ENCODE results near the gene NNT. TPM values are rescaled to one million over a fixed set of nuclear protein-coding genes. Genes with fewer than 3 reads are reported as not detected.
"Not testable (repeated sequence)": the region's sequence is repeated elsewhere in the genome, so short reads cannot be mapped to it uniquely, and the experiment has no call there.

NNT gene
- total RNA-seq: 64.1 and 64.8 TPM in 2 replicates

DNA sequence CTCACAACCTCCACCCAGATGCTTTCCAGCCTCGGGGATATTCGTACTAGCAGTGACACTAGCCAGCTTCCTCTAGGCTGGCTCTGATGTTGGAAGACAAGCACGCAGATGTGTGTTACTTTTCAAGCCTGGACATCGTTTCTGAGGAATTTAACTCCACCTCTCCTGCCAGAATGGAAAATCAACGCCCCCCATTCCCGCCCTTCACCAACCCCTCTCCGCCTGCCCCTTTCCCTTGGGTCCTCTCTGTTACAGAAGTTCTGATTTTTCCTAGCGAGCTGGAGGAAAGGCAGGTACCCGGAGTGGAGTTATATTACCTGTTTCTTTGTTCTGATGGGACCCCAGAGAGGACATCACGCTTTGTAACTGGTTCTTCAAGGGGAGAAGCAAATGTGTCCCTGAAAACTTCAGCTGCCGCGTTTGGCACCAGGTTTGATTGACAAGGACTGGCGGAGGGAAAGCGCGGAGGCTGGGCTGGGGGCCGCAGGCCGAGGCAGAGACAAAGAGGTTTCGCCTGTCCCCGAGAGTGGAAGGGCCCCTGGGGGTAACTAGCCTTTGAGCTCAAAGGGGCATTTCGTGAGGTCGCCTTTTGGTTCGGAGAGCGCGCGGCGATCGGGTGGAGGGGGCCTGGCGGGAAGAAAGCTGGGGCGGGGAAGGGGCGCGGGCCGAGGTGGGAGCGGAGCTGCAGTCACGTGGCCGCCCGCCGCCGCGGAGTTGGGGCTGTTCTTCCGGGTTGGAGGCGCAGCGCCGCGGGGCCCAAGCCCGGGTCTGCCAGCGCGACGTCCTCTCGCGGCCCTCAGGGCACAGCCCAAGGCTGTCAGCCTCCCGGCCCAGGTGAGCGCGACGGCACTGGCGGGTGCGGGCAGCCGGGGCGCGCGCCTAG is at the start of gene NNT:
Gene NNT, plus strand, starts transcription at position 720 of the 883 bp plus-strand sequence. CDS start 6,016 bp downstream, outside the sequence.
- Mint-ChIP-seq H3K9me3 (peaks cover 11% of the 10 kb centered on the region), H3K27me3 (ENCODE audit: low read depth) (no peaks in the 10 kb centered on the region), H3K27ac (peak within 1 kb of the TSS; percentile 82), H3K4me1 (ENCODE audit: low read depth) (peaks cover 23% of the 10 kb centered on the region), H3K36me3 (ENCODE audit: low read depth) (peaks cover 43% of the 10 kb centered on the region), H3K4me3 (ENCODE audit: low read depth) (peak within 1 kb of the TSS; percentile 87)
- DNase-seq (ENCODE audit: low spot score): peak; percentile 75
- intact Hi-C loops (cut with micrococcal nuclease): loop anchor here (1.0 to 10.0 kb wide), 6 partner anchors 46 to 652 kb away; partner anchors contain the start of gene HMGCS1

DNA sequence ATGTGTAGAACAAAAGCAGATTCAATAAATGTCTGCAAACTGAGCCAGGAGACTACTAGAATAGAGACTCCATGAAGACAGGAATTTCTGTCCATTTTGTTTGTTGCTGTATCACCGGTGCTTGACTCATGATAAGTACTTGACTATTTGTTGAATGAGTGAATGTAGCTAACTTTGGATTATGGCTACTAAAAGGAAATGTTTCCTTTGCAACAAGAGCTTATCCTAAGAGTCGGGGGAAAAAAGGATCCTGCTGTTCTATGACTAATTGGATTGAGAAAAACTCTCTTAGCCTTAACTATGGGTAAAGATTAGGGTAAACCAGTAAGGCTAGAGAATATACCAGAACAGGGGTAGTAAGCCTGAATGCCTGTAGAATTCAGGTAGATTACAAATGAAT is 49.6 kb upstream of the NNT start:
- Mint-ChIP-seq H3K36me3 (ENCODE audit: low read depth) (peaks cover 22% of the 10 kb centered on the region), H3K4me3 (ENCODE audit: low read depth) (no peak overlapping the region), H3K27me3 (ENCODE audit: low read depth) (no peaks in the 10 kb centered on the region), H3K9me3 (no peaks in the 10 kb centered on the region), H3K4me1 (ENCODE audit: low read depth) (peaks cover 11% of the 10 kb centered on the region), H3K27ac (no peak overlapping the region)
- DNase-seq (ENCODE audit: low spot score): no peak
- intact Hi-C loops (cut with micrococcal nuclease): no loop called here

DNA sequence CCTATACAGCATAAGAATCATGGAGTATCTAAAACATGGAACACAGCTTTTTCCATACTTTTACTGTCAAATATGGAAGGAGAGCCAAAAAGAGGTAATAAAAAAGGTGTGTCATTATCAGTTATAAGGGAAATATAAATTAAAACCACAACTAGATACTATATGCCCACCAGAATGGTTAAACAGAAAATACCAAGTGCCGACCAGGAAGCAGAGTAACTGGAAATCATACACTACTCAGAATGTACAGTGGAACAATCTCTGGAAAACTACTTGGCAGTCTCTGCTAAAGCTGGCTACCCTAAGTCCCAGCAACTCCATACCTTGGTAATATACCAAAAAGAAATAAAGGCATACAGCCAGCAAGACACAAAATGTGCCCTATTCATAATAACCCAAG is 48.5 kb upstream of the NNT start:
- peaks cover 16% of the 10 kb centered on the region for H3K36me3 Mint-ChIP-seq (ENCODE audit: low read depth)
- H3K4me1 Mint-ChIP-seq (ENCODE audit: low read depth): peaks cover 11% of the 10 kb centered on the region
- peaks cover 2% of the 10 kb centered on the region for H3K27me3 Mint-ChIP-seq (ENCODE audit: low read depth)
- no peak overlapping the region for H3K27ac Mint-ChIP-seq
- H3K4me3 Mint-ChIP-seq (ENCODE audit: low read depth): no peak overlapping the region
- intact Hi-C loops (cut with micrococcal nuclease): no loop called here
- no peaks in the 10 kb centered on the region for H3K9me3 Mint-ChIP-seq
- DNase-seq (ENCODE audit: low spot score): no peak

DNA sequence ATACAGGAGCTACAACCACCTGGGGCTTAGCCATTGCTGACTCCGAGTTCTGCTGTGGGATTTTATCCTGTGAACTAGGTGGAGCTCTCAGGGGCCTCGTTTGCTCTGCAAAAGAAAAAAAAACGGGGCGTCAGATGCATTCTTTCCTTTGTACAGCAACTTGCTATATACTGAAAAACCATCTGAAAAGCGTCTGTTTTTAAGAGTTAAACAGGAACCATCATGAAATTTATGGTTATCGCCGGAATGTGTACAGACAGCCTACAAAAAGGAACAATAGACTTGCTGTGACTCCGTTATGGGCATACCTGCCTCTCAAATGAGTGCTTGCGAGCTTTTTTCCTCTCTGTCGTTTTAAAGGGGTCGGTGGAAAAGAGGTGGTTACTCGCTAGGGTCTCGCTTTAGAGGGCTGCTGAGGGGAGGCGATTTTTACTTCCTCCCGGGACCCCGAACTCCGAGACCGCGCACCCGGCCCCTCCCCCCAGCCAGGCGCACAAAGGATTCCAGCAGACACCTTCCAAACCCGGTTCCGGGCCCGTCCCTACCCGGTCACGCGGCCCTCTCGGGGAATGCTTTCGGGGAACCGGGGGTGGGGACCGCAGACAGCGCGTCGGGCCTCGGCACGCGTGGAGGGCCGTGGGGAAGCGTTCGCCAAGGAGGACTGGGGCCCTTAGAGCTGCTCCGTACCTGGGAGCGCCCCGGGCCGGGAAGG is 46.9 kb upstream of the NNT start:
- intact Hi-C loops (cut with micrococcal nuclease): loop anchor here (1.0 to 5.0 kb wide), 7 partner anchors 41 to 489 kb away; partner anchors contain the start of genes C5orf34, HMGCS1, NNT and ZNF131
- Mint-ChIP-seq H3K9me3 (no peaks in the 10 kb centered on the region), H3K4me1 (ENCODE audit: low read depth) (peaks cover 8% of the 10 kb centered on the region), H3K36me3 (ENCODE audit: low read depth) (peaks cover 8% of the 10 kb centered on the region), H3K4me3 (ENCODE audit: low read depth) (peak overlapping the region; percentile 86), H3K27me3 (ENCODE audit: low read depth) (peaks cover 7% of the 10 kb centered on the region), H3K27ac (peak overlapping the region; percentile 85)
- peak; percentile 37 for DNase-seq (ENCODE audit: low spot score)

DNA sequence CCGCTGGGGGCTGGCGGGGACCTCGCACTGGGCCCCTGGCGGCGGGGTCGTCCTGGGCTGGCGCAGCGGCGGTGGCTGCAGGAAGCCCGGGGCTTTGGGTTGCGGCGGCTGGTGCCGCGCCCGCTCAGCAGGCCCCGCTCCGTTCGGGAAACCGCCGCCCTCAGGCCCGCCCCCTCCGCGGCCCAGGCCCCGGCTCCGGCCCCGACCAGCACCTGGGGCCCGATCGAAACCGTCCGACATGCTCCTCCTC is 46.4 kb upstream of the NNT start:
- not testable (repeated sequence) for H3K4me1 Mint-ChIP-seq (ENCODE audit: low read depth)

DNA sequence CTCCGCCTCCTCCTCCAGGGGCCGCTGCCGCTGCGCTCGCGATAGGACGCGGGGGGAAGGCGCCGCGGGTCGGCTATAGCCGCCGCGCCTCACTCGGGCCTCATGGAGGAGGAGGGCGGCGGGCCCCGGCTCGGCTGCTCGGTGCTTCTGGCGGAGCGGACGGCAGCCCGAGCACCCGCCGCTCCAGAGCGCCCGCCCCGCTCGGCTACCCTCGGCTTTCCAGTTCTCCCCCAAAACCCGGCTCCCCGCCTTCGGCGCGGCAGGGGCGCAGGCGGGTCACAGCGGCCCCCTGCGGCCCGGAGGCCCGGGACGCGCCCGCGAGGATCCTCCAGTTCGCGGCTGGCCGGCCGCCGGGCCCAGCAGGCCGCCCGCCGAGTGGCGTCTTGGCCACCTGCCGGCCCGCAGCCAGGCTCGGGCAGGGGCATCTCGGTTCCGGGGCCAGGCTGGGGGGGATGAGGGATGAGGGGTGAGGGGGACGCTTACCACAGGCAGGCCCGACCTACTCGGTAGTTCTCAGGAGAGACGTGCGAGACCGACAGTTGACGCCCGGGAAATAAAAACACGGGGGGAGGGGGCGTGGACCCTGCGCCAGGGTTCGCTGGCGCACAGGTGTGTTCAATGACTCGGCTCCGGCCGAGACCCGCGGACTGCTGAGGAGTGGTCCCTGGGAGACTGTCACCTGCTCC is 46.0 kb upstream of the NNT start, which contains the start of gene PAIP1:
Gene PAIP1, minus strand, starts transcription at position 221 of the 686 bp plus-strand sequence. CDS start 231 bp downstream, outside the sequence.
- Mint-ChIP-seq H3K36me3 (ENCODE audit: low read depth) (peaks cover 7% of the 10 kb centered on the region), H3K4me3 (ENCODE audit: low read depth) (peak within 1 kb of the TSS; percentile 86), H3K9me3 (no peaks in the 10 kb centered on the region), H3K4me1 (ENCODE audit: low read depth) (peaks cover 8% of the 10 kb centered on the region), H3K27me3 (ENCODE audit: low read depth) (peaks cover 9% of the 10 kb centered on the region), H3K27ac (peak within 1 kb of the TSS; percentile 90)
- DNase-seq (ENCODE audit: low spot score): peak; percentile 84
- intact Hi-C loops (cut with micrococcal nuclease): loop anchor here (1.0 to 5.0 kb wide), 7 partner anchors 42 to 490 kb away; partner anchors contain the start of genes C5orf34, HMGCS1, NNT and ZNF131

More for the DNA sequence above, 46.4 kb upstream of the NNT start:
- intact Hi-C loops (cut with micrococcal nuclease): loop anchor here (1.0 to 5.0 kb wide), 7 partner anchors 41 to 489 kb away; partner anchors contain the start of genes C5orf34, HMGCS1, NNT and ZNF131
- not testable (repeated sequence) for H3K9me3 Mint-ChIP-seq; H3K36me3 Mint-ChIP-seq (ENCODE audit: low read depth); DNase-seq (ENCODE audit: low spot score); H3K27me3 Mint-ChIP-seq (ENCODE audit: low read depth); H3K27ac Mint-ChIP-seq
- H3K4me3 Mint-ChIP-seq (ENCODE audit: low read depth): peak overlapping the region; percentile 82

DNA sequence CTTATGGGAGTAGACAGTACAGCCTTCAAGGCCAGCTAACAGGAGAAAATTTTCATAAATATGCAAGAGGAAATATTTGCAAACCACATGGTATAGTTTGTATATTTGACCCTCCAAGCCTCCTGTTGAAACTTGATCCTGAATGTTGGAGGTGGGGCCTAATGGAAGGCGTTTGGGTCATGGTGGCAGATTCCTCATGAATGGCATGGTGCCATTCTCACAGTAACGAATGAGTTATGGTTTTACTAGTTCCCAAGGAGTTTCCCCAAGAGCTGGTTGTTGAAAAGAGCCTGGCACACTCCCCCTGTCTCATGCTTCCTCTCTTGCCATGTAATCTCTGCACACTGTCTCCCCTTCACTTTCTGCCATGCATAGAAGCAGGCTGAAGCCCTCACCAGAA is 42.9 kb upstream of the NNT start:
- Mint-ChIP-seq H3K36me3 (ENCODE audit: low read depth) (peaks cover 4% of the 10 kb centered on the region), H3K4me1 (ENCODE audit: low read depth) (peaks cover 8% of the 10 kb centered on the region), H3K9me3 (no peaks in the 10 kb centered on the region), H3K27me3 (ENCODE audit: low read depth) (peaks cover 9% of the 10 kb centered on the region), H3K27ac (no peak overlapping the region), H3K4me3 (ENCODE audit: low read depth) (no peak overlapping the region)
- no peak for DNase-seq (ENCODE audit: low spot score)
- intact Hi-C loops (cut with micrococcal nuclease): no loop called here

DNA sequence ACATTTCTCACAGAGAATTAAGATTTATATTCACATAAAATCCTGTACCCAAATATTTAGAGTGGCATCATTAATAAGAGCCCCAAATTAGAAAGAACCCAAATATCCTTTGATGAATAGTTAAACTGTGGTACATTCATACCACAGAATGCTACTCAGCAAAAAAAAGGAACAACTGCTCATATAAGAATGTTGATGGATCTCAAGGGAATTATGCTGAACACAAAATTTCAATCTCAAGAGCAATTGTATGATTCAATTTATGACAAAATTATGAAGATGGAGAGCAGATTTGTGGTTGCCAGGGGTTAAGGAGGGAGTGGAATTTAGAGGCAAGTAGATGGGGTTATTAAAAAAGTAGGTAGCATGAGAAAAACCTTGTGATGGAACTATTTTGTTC is 41.6 kb upstream of the NNT start:
- H3K27me3 Mint-ChIP-seq (ENCODE audit: low read depth): peaks cover 9% of the 10 kb centered on the region
- intact Hi-C loops (cut with micrococcal nuclease): no loop called here
- no peak overlapping the region for H3K27ac Mint-ChIP-seq
- H3K4me1 Mint-ChIP-seq (ENCODE audit: low read depth): peaks cover 8% of the 10 kb centered on the region
- no peak overlapping the region for H3K4me3 Mint-ChIP-seq (ENCODE audit: low read depth)
- H3K36me3 Mint-ChIP-seq (ENCODE audit: low read depth): no peaks in the 10 kb centered on the region
- DNase-seq (ENCODE audit: low spot score): no peak
- H3K9me3 Mint-ChIP-seq: no peaks in the 10 kb centered on the region

DNA sequence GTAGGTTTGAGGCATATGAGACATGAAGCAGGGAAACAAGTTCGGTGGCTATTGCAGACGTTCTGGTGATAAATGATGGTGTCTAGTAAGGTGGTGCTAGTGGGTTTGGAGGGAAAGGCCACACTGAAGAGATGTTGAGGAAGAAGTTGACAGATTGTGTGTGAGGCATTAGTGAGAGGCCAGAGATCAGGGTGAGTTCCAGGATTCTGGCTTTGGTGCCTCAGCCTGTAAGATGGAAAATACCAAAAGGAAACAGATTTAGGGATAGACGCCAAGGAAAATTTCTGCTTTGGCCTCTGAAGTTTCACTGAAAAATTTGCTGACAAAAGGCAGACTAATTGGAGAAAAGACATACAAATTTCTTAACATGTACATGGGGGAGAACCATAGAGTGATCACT is 39.7 kb upstream of the NNT start:
- peaks cover 9% of the 10 kb centered on the region for H3K27me3 Mint-ChIP-seq (ENCODE audit: low read depth)
- no peak for DNase-seq (ENCODE audit: low spot score)
- intact Hi-C loops (cut with micrococcal nuclease): no loop called here
- H3K4me3 Mint-ChIP-seq (ENCODE audit: low read depth): no peak overlapping the region
- no peaks in the 10 kb centered on the region for H3K36me3 Mint-ChIP-seq (ENCODE audit: low read depth)
- no peaks in the 10 kb centered on the region for H3K9me3 Mint-ChIP-seq
- peaks cover 6% of the 10 kb centered on the region for H3K4me1 Mint-ChIP-seq (ENCODE audit: low read depth)
- H3K27ac Mint-ChIP-seq: no peak overlapping the region

DNA sequence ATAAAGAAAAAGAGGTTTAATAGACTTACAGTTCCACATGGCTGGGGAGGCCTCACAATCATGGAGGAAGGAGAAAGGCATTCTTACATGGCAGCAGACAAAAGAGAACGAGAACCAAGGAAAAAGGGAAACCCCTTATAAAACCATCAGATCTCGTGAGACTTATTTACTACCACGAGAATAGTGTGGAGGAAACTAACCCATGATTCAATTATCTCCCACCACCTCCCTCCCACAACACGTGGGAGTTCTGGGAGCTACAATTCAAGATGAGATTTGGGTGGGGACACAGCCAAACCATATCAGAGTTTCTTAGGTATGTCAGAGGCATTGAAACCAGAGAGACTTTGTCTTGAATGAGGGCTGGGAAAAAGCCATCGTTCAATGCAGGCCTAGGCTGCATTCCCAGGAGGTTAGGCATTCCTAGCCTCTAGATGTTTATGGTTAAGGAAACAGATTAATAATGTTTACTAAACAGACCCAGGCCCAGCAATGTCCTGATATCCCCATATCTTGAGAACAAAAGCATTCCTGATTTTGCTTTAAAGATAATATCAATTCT is 38.6 kb upstream of the NNT start:
- no peaks in the 10 kb centered on the region for H3K36me3 Mint-ChIP-seq (ENCODE audit: low read depth)
- H3K27ac Mint-ChIP-seq: no peak overlapping the region
- H3K27me3 Mint-ChIP-seq (ENCODE audit: low read depth): peaks cover 7% of the 10 kb centered on the region
- DNase-seq (ENCODE audit: low spot score): no peak
- intact Hi-C loops (cut with micrococcal nuclease): no loop called here
- H3K4me3 Mint-ChIP-seq (ENCODE audit: low read depth): no peak overlapping the region
- no peaks in the 10 kb centered on the region for H3K9me3 Mint-ChIP-seq
- peaks cover 3% of the 10 kb centered on the region for H3K4me1 Mint-ChIP-seq (ENCODE audit: low read depth)

DNA sequence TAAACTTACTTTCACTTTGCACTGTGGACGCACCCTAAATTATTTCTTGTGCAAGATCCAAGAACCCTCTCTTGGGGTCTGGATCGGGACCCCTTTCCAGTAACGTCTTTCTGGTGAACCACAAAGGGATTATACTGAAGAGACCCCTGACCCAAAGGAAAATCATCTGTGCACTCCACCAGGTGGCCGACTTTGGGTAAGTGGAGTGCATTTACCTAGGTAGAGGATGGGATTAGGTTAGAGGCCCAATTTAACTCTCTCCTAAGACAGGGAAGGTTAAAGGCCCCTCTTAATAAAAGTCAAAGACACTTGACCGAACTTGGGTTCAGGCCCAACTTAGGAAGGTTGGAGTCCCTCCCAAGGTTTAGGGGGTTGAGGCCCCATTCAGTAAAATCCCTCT is 37.9 kb upstream of the NNT start:
- intact Hi-C loops (cut with micrococcal nuclease): no loop called here
- H3K4me3 Mint-ChIP-seq (ENCODE audit: low read depth): no peak overlapping the region
- no peaks in the 10 kb centered on the region for H3K9me3 Mint-ChIP-seq
- H3K4me1 Mint-ChIP-seq (ENCODE audit: low read depth): peaks cover 3% of the 10 kb centered on the region
- H3K27me3 Mint-ChIP-seq (ENCODE audit: low read depth): peaks cover 7% of the 10 kb centered on the region
- no peak overlapping the region for H3K27ac Mint-ChIP-seq
- H3K36me3 Mint-ChIP-seq (ENCODE audit: low read depth): no peaks in the 10 kb centered on the region
- no peak for DNase-seq (ENCODE audit: low spot score)

DNA sequence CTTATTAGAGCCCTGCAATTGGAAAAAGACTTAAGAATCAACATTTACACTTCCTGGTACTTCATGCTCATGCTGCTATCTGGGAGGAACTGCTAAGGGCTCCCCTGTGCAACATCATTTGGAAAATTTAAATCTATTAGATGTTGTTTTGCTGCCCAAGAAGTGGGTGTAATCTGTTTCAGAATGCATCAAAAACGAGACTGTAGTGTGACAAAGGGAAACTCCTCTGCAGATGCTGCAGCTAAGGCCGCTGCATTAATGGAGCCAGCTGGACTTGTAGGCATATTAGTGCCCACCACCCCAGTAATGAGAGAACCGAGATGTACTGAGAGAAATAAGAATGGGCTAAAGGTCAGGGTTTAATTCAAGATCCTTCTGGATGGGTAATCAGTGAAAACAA is 35.0 kb upstream of the NNT start:
- Mint-ChIP-seq H3K9me3 (no peaks in the 10 kb centered on the region), H3K36me3 (ENCODE audit: low read depth) (no peaks in the 10 kb centered on the region), H3K4me1 (ENCODE audit: low read depth) (peaks cover 3% of the 10 kb centered on the region), H3K27me3 (ENCODE audit: low read depth) (no peaks in the 10 kb centered on the region), H3K27ac (no peak overlapping the region), H3K4me3 (ENCODE audit: low read depth) (no peak overlapping the region)
- DNase-seq (ENCODE audit: low spot score): no peak
- intact Hi-C loops (cut with micrococcal nuclease): no loop called here

All from activated T-helper 2 cell treated with anti-CD3 and anti-CD28 coated beads, Interferon-gamma antibody, Interleukin-2, Interleukin-4, amounts not matched to agents 10 μg/mL and 5 μg/mL and 100 μg/mL, durations not matched to agents 14 hours and 24 hours and 36 hours (primary cell).